Keratinocyte (primary cell): ENCODE data around the gene TLL2. TPM values are rescaled to one million over a fixed set of nuclear protein-coding genes. Genes with fewer than 3 reads are reported as not detected.

Source experiments
- DNase-seq: peaks from one replicate; pipeline ENCODE4 v3.0.0-alpha.2; 2011; ENCODE audit warnings: low read depth, missing footprints, low spot score
- FAIRE-seq: peaks from 2 replicates; lab custom pipeline; 2011; peaks lifted over from hg19 to GRCh38; lab: Jason Lieb, UNC
- H2AFZ ChIP-seq: 2 replicates; pipeline ENCODE4 v1.6.0; 2012; ENCODE audit warnings: low read length, control low read depth, inconsistent platforms; ENCODE audit not compliant: control insufficient read depth
- H3K27ac ChIP-seq: 2 replicates; pipeline ENCODE4 v1.5.1; 2011; ENCODE audit warnings: low read length; ENCODE audit not compliant: control insufficient read depth, insufficient read depth
- H3K27me3 ChIP-seq: 3 replicates; pipeline ENCODE4 v1.6.0; 2011; ENCODE audit warnings: low read length; ENCODE audit not compliant: control insufficient read depth, insufficient read depth; ENCODE audit errors: extremely low read depth
- H3K36me3 ChIP-seq, 2 experiments: 2 replicates in 1 of 2; 3 replicates in 1 of 2; pipeline ENCODE4 v1.5.1; 2011; ENCODE audit warnings: low read length in 2 of 2, mild to moderate bottlenecking in 1 of 2; ENCODE audit not compliant: control insufficient read depth in 2 of 2, insufficient read depth in 2 of 2; ENCODE audit errors: extremely low read depth in 1 of 2
- H3K4me1 ChIP-seq: 3 replicates; pipeline ENCODE4 v1.5.1; 2011; ENCODE audit warnings: low read length; ENCODE audit not compliant: control insufficient read depth, insufficient read depth; ENCODE audit errors: extremely low read depth
- H3K4me2 ChIP-seq: 3 replicates; pipeline ENCODE4 v1.6.0; 2011; ENCODE audit warnings: low read depth, low read length; ENCODE audit not compliant: control insufficient read depth, insufficient read depth; ENCODE audit errors: extremely low read depth
- H3K4me3 ChIP-seq, 3 experiments: fragments of 200-600 bp in 1 of 3; sonication (generic) in 1 of 3; 2 replicates in 2 of 3; 3 replicates in 1 of 3; pipeline ENCODE4 v1.5.1; 2011 to 2016; ENCODE audit warnings: low read length in 3 of 3, mild to moderate bottlenecking in 3 of 3, control low read depth in 2 of 3, inconsistent platforms in 1 of 3, low read depth in 1 of 3, mixed read lengths in 1 of 3, mixed run types in 1 of 3, moderate library complexity in 1 of 3; ENCODE audit not compliant: control insufficient read depth in 2 of 3, insufficient read depth in 2 of 3; ENCODE audit errors: extremely low read depth in 1 of 3
- H3K79me2 ChIP-seq: 2 replicates; pipeline ENCODE4 v1.6.0; 2012; ENCODE audit warnings: low read length; ENCODE audit not compliant: control insufficient read depth, insufficient read depth
- H3K9ac ChIP-seq: 3 replicates; pipeline ENCODE4 v1.6.0; 2011; ENCODE audit warnings: low read length; ENCODE audit not compliant: control insufficient read depth, insufficient read depth; ENCODE audit errors: extremely low read depth
- H3K9me1 ChIP-seq: 3 replicates; pipeline ENCODE4 v1.6.0; 2011; ENCODE audit warnings: low read length; ENCODE audit not compliant: control insufficient read depth, insufficient read depth; ENCODE audit errors: extremely low read depth
- H3K9me3 ChIP-seq: 2 replicates; pipeline ENCODE4 v1.5.1; 2012; ENCODE audit warnings: low read depth, low read length; ENCODE audit not compliant: control insufficient read depth
- H4K20me1 ChIP-seq: 3 replicates; pipeline ENCODE4 v1.6.0; 2011; ENCODE audit warnings: low read length; ENCODE audit not compliant: control insufficient read depth, insufficient read depth; ENCODE audit errors: extremely low read depth
- EZH2 ChIP-seq: IDR thresholded peaks from one replicate; pipeline ENCODE4 v1.6.1; 2012; ENCODE audit warnings: inconsistent platforms, mild to moderate bottlenecking, low read length, moderate library complexity
- dilution Hi-C: fragments of 300-500 bp; cut with MboI; formaldehyde crosslinking; loops from one replicate; pipeline ENCODE4 v1.7.0; 2020; ENCODE audit warnings: low sequenced_read_pairs; ENCODE audit not compliant: extremely low pct_ligation_motif_present
- polyA plus RNA-seq, 5 experiments: library from polyadenylated mRNA; depleted of rRNA in 3 of 5; stranded (reverse) in 3 of 5; stranded (forward) in 1 of 5; unstranded in 1 of 5; fragments of >200 nt; gene quantifications; 1 replicate in 1 of 5; 2 replicates in 3 of 5; 3 replicates in 1 of 5; pipeline versions ENCODE4 v1.2.1 to v1.2.3, GENCODE V29; 2011 to 2012; ENCODE audit warnings: missing spikeins in 2 of 5, low read depth in 1 of 5, low replicate concordance in 1 of 5
- TF ChIP-seq, protein P1 (sequence below), 3 experiments: IDR thresholded peaks in 1 of 3; conservative IDR thresholded peaks in 1 of 3; optimal IDR thresholded peaks in 1 of 3; 2 replicates in 2 of 3; 3 replicates in 1 of 3; pipeline versions ENCODE3 to v1.5.1; 2011; ENCODE audit warnings: low read length in 3 of 3, mild to moderate bottlenecking in 3 of 3, moderate library complexity in 2 of 3, control low read depth in 1 of 3, inconsistent platforms in 1 of 3; ENCODE audit not compliant: insufficient read depth in 2 of 3; ENCODE audit errors: extremely low read depth in 1 of 3

The TLL2 gene
- polyA plus RNA-seq, 1 donor (not counting 4 experiments of a cell fraction or from before 2014, with no cell fraction given) = 0.83 TPM

DNA sequence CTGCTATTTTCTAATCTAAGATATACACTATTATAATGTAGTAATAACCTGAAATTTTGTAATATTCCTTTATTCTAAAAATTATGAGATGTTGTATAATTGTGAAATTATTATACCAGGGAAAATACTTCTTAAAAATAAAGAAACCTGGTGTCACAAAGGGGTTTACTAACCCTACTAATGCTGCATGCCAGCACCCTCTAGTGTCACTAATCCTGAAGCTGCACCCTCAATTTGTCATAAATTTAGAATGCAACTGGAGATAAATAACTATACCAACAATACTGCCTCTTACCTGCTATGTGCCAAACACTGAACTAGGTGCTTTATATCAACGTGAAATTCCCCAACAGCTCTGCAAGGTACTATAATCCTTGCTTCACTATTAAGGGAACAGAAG lies 42.3 kb upstream of the TLL2 start:
- no peak overlapping the region for H3K4me3 ChIP-seq
- no peak for TF ChIP-seq EZH2
- TF ChIP-seq, protein P1, sequence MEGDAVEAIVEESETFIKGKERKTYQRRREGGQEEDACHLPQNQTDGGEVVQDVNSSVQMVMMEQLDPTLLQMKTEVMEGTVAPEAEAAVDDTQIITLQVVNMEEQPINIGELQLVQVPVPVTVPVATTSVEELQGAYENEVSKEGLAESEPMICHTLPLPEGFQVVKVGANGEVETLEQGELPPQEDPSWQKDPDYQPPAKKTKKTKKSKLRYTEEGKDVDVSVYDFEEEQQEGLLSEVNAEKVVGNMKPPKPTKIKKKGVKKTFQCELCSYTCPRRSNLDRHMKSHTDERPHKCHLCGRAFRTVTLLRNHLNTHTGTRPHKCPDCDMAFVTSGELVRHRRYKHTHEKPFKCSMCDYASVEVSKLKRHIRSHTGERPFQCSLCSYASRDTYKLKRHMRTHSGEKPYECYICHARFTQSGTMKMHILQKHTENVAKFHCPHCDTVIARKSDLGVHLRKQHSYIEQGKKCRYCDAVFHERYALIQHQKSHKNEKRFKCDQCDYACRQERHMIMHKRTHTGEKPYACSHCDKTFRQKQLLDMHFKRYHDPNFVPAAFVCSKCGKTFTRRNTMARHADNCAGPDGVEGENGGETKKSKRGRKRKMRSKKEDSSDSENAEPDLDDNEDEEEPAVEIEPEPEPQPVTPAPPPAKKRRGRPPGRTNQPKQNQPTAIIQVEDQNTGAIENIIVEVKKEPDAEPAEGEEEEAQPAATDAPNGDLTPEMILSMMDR (optimal IDR thresholded peaks at IDR 0.05 in 1 of 3, IDR thresholded peaks at IDR 0.05 in 1 of 3, conservative IDR thresholded peaks at IDR 0.05 in 1 of 3; ENCODE audit: extremely low read depth in 1 of 3, insufficient read depth in 2 of 3, low read length in 3 of 3) = peak in 1 of 3 experiments; percentile 10
- peaks cover 2% of the 10 kb centered on the region for H4K20me1 ChIP-seq
- no peaks in the 10 kb centered on the region for H3K4me1 ChIP-seq
- DNase-seq (no peak), FAIRE-seq (no peak)
- no peak overlapping the region for H2AFZ ChIP-seq
- H3K79me2 ChIP-seq = peaks cover 11% of the 10 kb centered on the region
- H3K9ac ChIP-seq = no peak overlapping the region
- no peak overlapping the region for H3K4me2 ChIP-seq
- H3K36me3 ChIP-seq = peaks cover 22 to 24% of the 10 kb centered on the region in 2 experiments
- H3K27ac ChIP-seq = no peak overlapping the region
- dilution Hi-C loops = no loop called here
- no peaks in the 10 kb centered on the region for H3K9me1 ChIP-seq
- H3K27me3 ChIP-seq = no peaks in the 10 kb centered on the region
- H3K9me3 ChIP-seq = no peaks in the 10 kb centered on the region

DNA sequence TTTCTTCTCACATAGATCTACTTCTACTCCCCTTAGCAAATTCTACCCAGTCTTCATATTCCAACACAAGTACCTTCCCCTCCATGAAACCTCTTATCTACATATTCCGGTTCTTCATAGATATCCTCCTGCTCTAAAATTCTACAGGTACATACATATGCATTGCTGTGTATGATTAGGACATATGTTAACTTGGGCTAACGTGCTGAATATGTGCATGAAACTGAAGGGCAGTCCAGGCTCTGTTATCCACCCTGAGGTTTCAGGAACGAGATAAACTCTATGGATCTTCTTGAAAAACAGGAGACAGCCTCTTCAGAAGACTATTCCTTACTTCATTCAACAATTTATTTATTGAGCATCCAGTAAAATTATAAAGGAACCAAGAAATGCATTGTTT lies 41.6 kb upstream of the TLL2 start:
- no peak overlapping the region for H3K4me2 ChIP-seq
- peaks cover 11% of the 10 kb centered on the region for H3K79me2 ChIP-seq
- no peaks in the 10 kb centered on the region for H3K9me3 ChIP-seq
- H3K27me3 ChIP-seq = no peaks in the 10 kb centered on the region
- no peaks in the 10 kb centered on the region for H3K4me1 ChIP-seq
- H2AFZ ChIP-seq = no peak overlapping the region
- H3K9ac ChIP-seq = no peak overlapping the region
- H3K27ac ChIP-seq = no peak overlapping the region
- TF ChIP-seq, protein P1 (optimal IDR thresholded peaks at IDR 0.05 in 1 of 3, IDR thresholded peaks at IDR 0.05 in 1 of 3, conservative IDR thresholded peaks at IDR 0.05 in 1 of 3; ENCODE audit: extremely low read depth in 1 of 3, insufficient read depth in 2 of 3, low read length in 3 of 3) = no peak
- TF ChIP-seq EZH2 = no peak
- no peak for FAIRE-seq
- no peak for DNase-seq
- dilution Hi-C loops = no loop called here
- no peak overlapping the region for H3K4me3 ChIP-seq
- no peaks in the 10 kb centered on the region for H3K9me1 ChIP-seq
- H4K20me1 ChIP-seq = peaks cover 2% of the 10 kb centered on the region
- H3K36me3 ChIP-seq = peaks cover 19 to 22% of the 10 kb centered on the region in 2 experiments
